Psoas muscle (tissue), 8 donors: ENCODE results near the gene ASMTL. TPM values are rescaled to one million over a fixed set of nuclear protein-coding genes. Genes with fewer than 3 reads are reported as not detected.
"Not testable (repeated sequence)": the region's sequence is repeated elsewhere in the genome, so short reads cannot be mapped to it uniquely, and the experiment has no call there.

Experiments used
- ATAC-seq, 4 donors: fragments of 200-7000 bp; cut with Tn5 transposase; one replicate each; pipeline ENCODE4 v1.9.1; 2020; ENCODE audit warnings: moderate library complexity in 3 of 4, mild to moderate bottlenecking in 2 of 4
- DNase-seq, 2 donors: peaks; one replicate each; pipeline ENCODE4 v3.0.0-alpha.2; 2020
- H3K27ac ChIP-seq: fragments of 200-600 bp; one replicate; pipeline ENCODE4 v1.8.0; 2022
- H3K27me3 ChIP-seq, 3 donors: fragments of 200-600 bp in 1 of 3; one replicate each; pipeline versions ENCODE4 v1.6.1 to v1.8.0; 2013 to 2022; ENCODE audit warnings: low read length in 2 of 3, mild to moderate bottlenecking in 2 of 3, moderate library complexity in 1 of 3; ENCODE audit not compliant: insufficient read depth in 3 of 3
- H3K36me3 ChIP-seq, 2 donors: fragments of 200-600 bp in 1 of 2; one replicate each; pipeline versions ENCODE4 v1.6.1 to v1.8.0; 2013 to 2022; ENCODE audit warnings: low read depth in 1 of 2, mild to moderate bottlenecking in 1 of 2, moderate library complexity in 1 of 2; ENCODE audit not compliant: insufficient read depth in 1 of 2
- H3K4me1 ChIP-seq: fragments of 200-600 bp; one replicate; pipeline ENCODE4 v1.8.0; 2022
- H3K4me3 ChIP-seq: fragments of 200-600 bp; one replicate; pipeline ENCODE4 v1.8.0; 2022; ENCODE audit warnings: mild to moderate bottlenecking
- H3K9me3 ChIP-seq: fragments of 200-600 bp; one replicate; pipeline ENCODE4 v1.8.0; 2022
- CTCF ChIP-seq: fragments of 200-600 bp; IDR thresholded peaks from one replicate; pipeline ENCODE4 v1.8.0; 2022; ENCODE audit warnings: antibody characterized with exemption
- WGBS, 3 donors: extraction: QIAGEN DNeasy Blood & Tissue Kit; methylation state at CpG; one replicate each; pipeline versions ENCODE4 v1.1.6 to v1.1.7; 2013; 5-methylcytosine and 5-hydroxymethylcytosine counted together
- intact Hi-C, 2 donors: fragments of 100-400 bp; cut with DNase I; formaldehyde crosslinking; loops; one replicate each; pipeline versions ENCODE4 v1.11.0 to v1.14.2; 2022
- polyA plus RNA-seq, 3 donors: library from polyadenylated mRNA; stranded (reverse); fragments of 200-250 nt; gene quantifications; one replicate each; pipeline ENCODE4 v1.2.3, GENCODE V29; 2013
- total RNA-seq, 4 donors: library from RNA; stranded (reverse); fragmentation: NEBNext Ultra II Directional in 2 of 4; extraction: Animal tissue kit (Norgen Biotek cat#: 25700) in 2 of 4; gene quantifications; one replicate each; pipeline versions ENCODE4 v1.2.1 to v1.2.4, GENCODE V29; 2021 to 2023
- donor health status: healthy with polysubstance abuse.
- donor health status: DM: no; HTN: no; CAD: no; lungs with moderate emphysema.
- donor health status: Bipolar disorder and iron deficiency.
- donor health status: healthy.
- donor health status: DM: yes; HTN: yes; CAD: no.
- donor health status: DM: no; HTN: no; CAD: no.
- donor health status: DM: no; HTN: no; CAD: no.
- donor health status: DM: yes; HTN: yes; CAD: no.

The ASMTL gene
- total and polyA plus RNA-seq, 7 donors, result 6.6 to 18.2 (median 9.8) TPM

DNA sequence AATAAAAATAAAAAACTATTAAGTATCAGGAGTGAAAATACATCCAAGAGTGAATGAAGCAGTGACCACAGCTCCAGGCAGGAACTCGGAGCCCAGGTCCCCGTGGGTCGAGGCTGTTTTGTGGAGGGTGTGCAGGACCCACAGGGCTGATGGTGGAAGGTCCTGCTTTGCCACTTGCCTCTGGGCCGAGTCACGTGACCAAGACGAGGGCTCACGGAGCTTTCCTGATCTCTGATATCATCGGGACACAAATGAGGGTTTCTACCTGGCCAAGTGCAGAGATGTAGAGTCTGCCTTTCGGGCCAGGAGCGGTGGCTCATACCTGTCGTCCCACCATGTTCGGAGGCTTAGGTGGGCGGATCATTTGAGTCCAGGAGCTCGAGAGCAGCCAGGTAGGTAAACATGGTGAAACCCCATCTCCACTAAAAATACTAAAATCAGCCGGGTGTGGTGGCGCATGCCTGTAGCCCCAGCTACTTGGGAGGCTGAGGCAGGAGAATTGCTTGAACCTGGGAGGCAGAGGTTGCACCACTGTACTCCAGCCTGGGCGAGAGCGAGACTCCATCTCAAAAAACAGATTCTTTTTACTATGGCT, 68.0 kb downstream of the ASMTL start:
- H3K36me3 ChIP-seq, result peaks cover 22 to 65% of the 10 kb centered on the region in 2 donors
- DNase-seq, result no peak
- no peak for ATAC-seq
- no peaks in the 10 kb centered on the region for H3K27me3 ChIP-seq
- intact Hi-C loops, result no loop called here
- no peak overlapping the region for H3K27ac ChIP-seq
- WGBS, 3 donors, result 88 to 90% (median 89%) methylated on average over 18 of the region's 18 CpGs
- H3K4me3 ChIP-seq, result no peak overlapping the region
- no peaks in the 10 kb centered on the region for H3K9me3 ChIP-seq
- no peak for TF ChIP-seq CTCF
- peaks cover 16% of the 10 kb centered on the region for H3K4me1 ChIP-seq

DNA sequence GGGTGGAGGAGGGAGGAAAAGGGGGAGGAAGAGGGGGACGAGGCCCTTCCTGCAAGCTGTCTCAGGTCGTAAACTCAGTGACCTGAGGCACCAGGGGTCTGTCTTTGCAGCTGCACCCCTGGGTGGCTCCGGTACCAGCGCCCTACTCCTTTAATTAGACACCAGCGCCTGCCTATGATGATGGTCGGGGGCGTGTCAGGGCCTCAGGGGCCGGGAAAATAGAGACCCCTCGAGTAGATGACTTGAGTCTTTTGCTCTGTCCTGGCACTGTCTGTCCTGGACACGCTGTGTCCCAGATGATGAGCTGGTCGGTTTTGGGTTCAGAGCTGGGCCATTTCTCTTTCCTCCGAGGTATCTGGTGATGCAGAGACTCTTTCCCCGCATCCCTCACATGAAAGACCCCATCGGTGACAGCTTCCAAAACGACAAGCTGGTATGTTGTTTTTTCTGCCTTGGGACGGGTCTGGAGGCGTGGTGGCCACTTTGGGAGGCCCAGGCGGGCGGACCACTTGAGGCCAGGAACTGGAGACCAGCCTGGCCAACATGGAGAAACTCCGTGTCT, 72.0 kb downstream of the ASMTL start:
- intact Hi-C loops, result no loop called here

GRCh38 chrX:1378306-1378759, 74.4 kb downstream of the ASMTL start:
- TF ChIP-seq CTCF, result no peak
- Histone ChIP-seq H3K4me1 (no peaks in the 10 kb centered on the region), H3K27ac (no peak overlapping the region), H3K36me3 (peaks cover 0 to 9% of the 10 kb centered on the region in 2 donors), H3K4me3 (no peak overlapping the region), H3K9me3 (no peaks in the 10 kb centered on the region), H3K27me3 (no peaks in the 10 kb centered on the region)
- 83 to 90% (median 87%) methylated on average over 21 to 24 of the region's 24 CpGs for WGBS, 3 donors
- intact Hi-C loops, result no loop called here
- ATAC-seq (peak in 1 of 4 donors; percentile 21), DNase-seq (no peak)

More for the DNA sequence above, 72.0 kb downstream of the ASMTL start:
- H3K4me3 ChIP-seq, result no peak overlapping the region
- ATAC-seq, result peak; percentile 22 to 33 (median 23)
- no peak overlapping the region for H3K27ac ChIP-seq
- H3K36me3 ChIP-seq, result peaks cover 9 to 33% of the 10 kb centered on the region in 2 donors
- no peak for TF ChIP-seq CTCF
- DNase-seq, result no peak
- no peaks in the 10 kb centered on the region for H3K27me3 ChIP-seq
- WGBS, 3 donors, result 50 to 65% (median 59%) methylated on average over 19 to 20 of the region's 20 CpGs
- no peaks in the 10 kb centered on the region for H3K4me1 ChIP-seq
- no peaks in the 10 kb centered on the region for H3K9me3 ChIP-seq

- intact Hi-C loops, result no loop called here
- no peak overlapping the region for H3K4me3 ChIP-seq
- no peaks in the 10 kb centered on the region for H3K9me3 ChIP-seq
- no peak for TF ChIP-seq CTCF
- DNase-seq (no peak), ATAC-seq (no peak)
- no peaks in the 10 kb centered on the region for H3K4me1 ChIP-seq
- 81 to 86% (median 81%) methylated on average over 4 of the region's 4 CpGs for WGBS, 3 donors
- H3K36me3 ChIP-seq, result peaks cover 3 to 9% of the 10 kb centered on the region in 2 donors
- H3K27ac ChIP-seq, result no peak overlapping the region
- H3K27me3 ChIP-seq, result no peaks in the 10 kb centered on the region
These were observed 84.4 kb downstream of the ASMTL start for GRCh38 chrX:1368385-1368698.

GRCh38 chrX:1366363-1366762, 86.3 kb downstream of the ASMTL start:
- WGBS, 3 donors, result 86 to 94% (median 91%) methylated on average over 10 to 53 of the region's 63 CpGs

More at GRCh38 chrX:1366363-1366762, 86.3 kb downstream of the ASMTL start:
- H3K4me1 ChIP-seq, H3K9me3 ChIP-seq, H3K27ac ChIP-seq, DNase-seq, H3K4me3 ChIP-seq, intact Hi-C loops, ATAC-seq, H3K27me3 ChIP-seq: not testable (repeated sequence)
- peaks cover 3 to 14% of the 10 kb centered on the region in 2 donors for H3K36me3 ChIP-seq
